GM08714 (cell line): Measurements from ENCODE around the gene DHRS4L2.
"Not testable (repeated sequence)": the region's sequence is repeated elsewhere in the genome, so short reads cannot be mapped to it uniquely, and the experiment has no call there.

Source experiments
- H3K4me3 ChIP-seq: fragments of 200-500 bp; sonication (Bioruptor generic); 2 replicates; pipeline ENCODE4 v1.5.1; 2014; ENCODE audit warnings: mild to moderate bottlenecking, low read length, inconsistent platforms
- ZNF274 ChIP-seq: IDR thresholded peaks from 2 replicates; pipeline ENCODE4 v1.6.1; 2012; ENCODE audit warnings: mild to moderate bottlenecking, low read depth, low read length

The DHRS4L2 gene

GRCh38 chr14:24038686-24039085, 50.0 kb downstream of the DHRS4L2 start:
- no peak overlapping the region for H3K4me3 ChIP-seq
- no peak for TF ChIP-seq ZNF274

DNA sequence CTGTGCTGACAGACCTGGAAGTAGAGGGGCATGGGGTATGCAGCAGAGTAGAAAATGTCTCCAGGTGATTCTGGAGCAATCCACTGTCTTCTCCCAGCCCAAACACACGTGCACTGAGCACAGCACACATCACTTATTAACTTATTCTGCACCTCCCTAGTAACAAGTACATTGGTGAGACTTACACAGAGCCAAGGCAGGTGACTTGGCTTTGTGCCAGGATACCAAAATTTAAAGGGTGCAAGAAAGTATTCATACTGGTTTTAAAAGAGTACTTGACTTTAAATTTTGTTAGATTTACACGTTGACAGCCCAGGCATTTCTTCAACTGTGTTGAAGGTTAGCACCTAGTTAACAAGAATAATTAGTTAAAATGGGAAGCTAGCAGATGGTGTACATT, 52.0 kb downstream of the DHRS4L2 start:
- no peak overlapping the region for H3K4me3 ChIP-seq
- no peak for TF ChIP-seq ZNF274

GRCh38 chr14:24042746-24043145, 54.0 kb downstream of the DHRS4L2 start:
- no peak for TF ChIP-seq ZNF274
- H3K4me3 ChIP-seq: no peak overlapping the region

- not testable (repeated sequence) for H3K4me3 ChIP-seq
These were observed 60.3 kb downstream of the DHRS4L2 start for GRCh38 chr14:24049002-24049401.

GRCh38 chr14:24050753-24051152, 62.0 kb downstream of the DHRS4L2 start:
- not testable (repeated sequence) for H3K4me3 ChIP-seq

DNA sequence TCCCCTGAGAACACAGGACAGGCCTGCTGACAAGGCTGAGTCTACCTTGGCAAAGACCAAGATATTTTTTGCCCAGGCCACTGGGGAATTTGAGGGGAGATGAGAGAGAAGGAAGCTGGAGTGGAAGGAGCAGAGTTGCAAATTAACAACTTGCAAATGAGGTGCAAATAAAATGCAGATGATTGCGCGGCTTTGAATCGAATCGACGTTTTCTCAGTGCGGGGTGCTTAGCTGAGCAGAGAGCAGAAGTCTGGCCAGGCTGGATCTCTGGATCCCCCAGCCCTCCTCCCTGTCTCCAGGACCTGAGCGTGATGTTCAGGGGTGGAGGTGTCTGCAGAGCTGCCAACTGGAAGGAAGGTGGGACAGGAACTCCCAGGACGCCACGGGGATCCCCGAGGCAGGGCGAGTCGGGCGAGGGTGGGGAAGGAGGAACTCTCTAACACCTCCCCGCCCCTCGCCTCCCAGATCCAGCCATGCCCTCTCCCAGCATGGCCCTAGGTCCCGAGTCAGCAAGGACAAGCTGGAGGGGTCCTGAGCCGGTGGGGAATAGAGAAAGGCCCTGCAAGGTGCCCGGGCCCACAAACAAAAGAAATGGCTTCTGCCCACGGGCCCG, 62.6 kb downstream of the DHRS4L2 start:
- no peak for TF ChIP-seq ZNF274
- peak overlapping the region; percentile 56; the same call in 1 of the 2 replicates for H3K4me3 ChIP-seq

DNA sequence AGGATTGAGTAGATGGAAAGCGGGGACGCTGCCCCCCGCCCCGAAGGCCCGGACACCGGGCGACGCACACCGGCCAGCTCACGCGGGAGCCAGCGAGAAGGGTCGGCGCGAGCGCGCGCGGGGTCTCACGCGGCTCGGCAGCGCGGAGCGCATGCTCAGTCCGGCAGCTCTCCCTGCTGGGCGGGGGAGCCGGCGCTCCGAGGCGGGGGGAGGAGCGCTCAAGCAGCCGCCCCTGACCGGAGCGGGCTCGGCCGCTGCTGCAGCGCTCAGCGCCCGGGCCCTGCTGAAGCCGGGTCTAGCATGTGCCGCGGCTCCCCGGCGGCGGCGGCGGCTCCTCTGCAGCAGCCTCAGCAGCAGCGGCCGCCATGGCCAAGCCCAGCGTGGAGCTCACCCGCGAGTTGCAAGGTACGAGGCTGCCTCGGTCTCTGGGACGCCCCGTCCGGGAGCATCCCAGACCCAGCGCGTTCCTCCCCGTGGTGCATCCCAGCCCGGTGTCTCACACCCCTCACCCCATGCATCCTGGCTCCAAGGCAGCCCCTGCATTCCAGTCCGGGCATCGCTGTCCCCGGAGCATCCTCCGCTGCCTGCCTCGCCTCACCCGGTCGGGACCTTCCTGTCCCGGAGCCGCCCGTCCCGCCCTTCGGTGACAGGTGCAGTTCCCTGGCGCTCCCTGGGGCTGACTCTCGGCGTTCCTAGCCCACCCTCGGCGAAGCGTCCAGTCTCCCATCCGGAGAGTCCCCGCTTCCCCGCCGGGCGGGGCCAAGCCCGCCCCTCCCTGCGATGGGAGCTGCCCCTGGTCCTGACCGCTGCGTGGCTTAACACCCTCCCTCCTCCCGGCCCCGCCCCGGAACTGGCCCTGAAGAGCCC, 63.3 kb downstream of the DHRS4L2 start, which contains the start of gene CARMIL3:
Gene CARMIL3 (plus strand): TSS at position 221 of the 867 bp plus-strand sequence. CDS start 145 bp downstream, at position 366.
- peak within 1 kb of the TSS; percentile 56 for H3K4me3 ChIP-seq
- no peak for TF ChIP-seq ZNF274

GRCh38 chr14:24052656-24053547, 64.2 kb downstream of the DHRS4L2 start:
- TF ChIP-seq ZNF274: no peak
- H3K4me3 ChIP-seq: peak overlapping the region; percentile 56; the same call in 1 of the 2 replicates

GRCh38 chr14:24053548-24054323, 65.0 kb downstream of the DHRS4L2 start:
- TF ChIP-seq ZNF274: no peak

GRCh38 chr14:24054324-24054641, 65.6 kb downstream of the DHRS4L2 start:
- no peak for TF ChIP-seq ZNF274
- H3K4me3 ChIP-seq: no peak overlapping the region

More at GRCh38 chr14:24053548-24054323, 65.0 kb downstream of the DHRS4L2 start:
- H3K4me3 ChIP-seq: no peak overlapping the region

GRCh38 chr14:24054646-24055045, 65.9 kb downstream of the DHRS4L2 start:
- no peak for TF ChIP-seq ZNF274
- no peak overlapping the region for H3K4me3 ChIP-seq
